Type B pancreatic cell (in vitro differentiated cells): ENCODE measurements around the gene PTTG1IP2. TPM values are rescaled to one million over a fixed set of nuclear protein-coding genes. Genes with fewer than 3 reads are reported as not detected.

Experiments used
- DNase-seq: peaks from one replicate; pipeline ENCODE4 v3.0.0; 2021; ENCODE audit warnings: mixed read lengths; ENCODE audit not compliant: unreplicated experiment; ENCODE audit errors: extremely low spot score
- H3K27ac Mint-ChIP-seq: 2 replicates; pipeline ENCODE4 v1.8.0; 2021; ENCODE audit warnings: mild to moderate bottlenecking, mixed read lengths
- H3K27me3 Mint-ChIP-seq: 2 replicates; pipeline ENCODE4 v1.8.0; 2021; ENCODE audit warnings: mixed read lengths
- H3K36me3 Mint-ChIP-seq: 2 replicates; pipeline ENCODE4 v1.8.0; 2021; ENCODE audit warnings: mixed read lengths
- H3K4me1 Mint-ChIP-seq: one replicate; pipeline ENCODE4 v1.8.0; 2021; ENCODE audit warnings: mixed read lengths; ENCODE audit not compliant: unreplicated experiment
- H3K4me3 Mint-ChIP-seq: 2 replicates; pipeline ENCODE4 v1.8.0; 2021; ENCODE audit warnings: mild to moderate bottlenecking, mixed read lengths
- H3K9me3 Mint-ChIP-seq: 2 replicates; pipeline ENCODE4 v1.8.0; 2021; ENCODE audit warnings: mixed read lengths
- CTCF ChIP-seq: fragments of 200-600 bp; sonication (generic); conservative IDR thresholded peaks from 2 replicates; pipeline ENCODE4 v1.5.0; 2021; ENCODE audit warnings: antibody characterized with exemption, mild to moderate bottlenecking
- total RNA-seq: library from RNA; stranded (reverse); gene quantifications from 2 replicates; pipeline ENCODE4 v1.2.1, GENCODE V29; 2021; ENCODE audit warnings: low replicate concordance

The PTTG1IP2 gene
- total RNA-seq, 1 donor from 2014 or later: not detected

GRCh38 chr7:90465816-90466215 lies 3.6 kb upstream of the PTTG1IP2 start:
- Mint-ChIP-seq H3K27ac (no peak overlapping the region), H3K27me3 (no peaks in the 10 kb centered on the region), H3K9me3 (peaks cover 9% of the 10 kb centered on the region), H3K4me1 (peaks cover 5% of the 10 kb centered on the region), H3K36me3 (no peaks in the 10 kb centered on the region), H3K4me3 (no peak overlapping the region)
- DNase-seq: no peak
- TF ChIP-seq CTCF: no peak

- no peak overlapping the region for H3K27ac Mint-ChIP-seq
- peaks cover 5% of the 10 kb centered on the region for H3K9me3 Mint-ChIP-seq
- no peak overlapping the region for H3K4me3 Mint-ChIP-seq
- no peaks in the 10 kb centered on the region for H3K27me3 Mint-ChIP-seq
- no peaks in the 10 kb centered on the region for H3K36me3 Mint-ChIP-seq
- TF ChIP-seq CTCF: no peak
- DNase-seq: no peak
- H3K4me1 Mint-ChIP-seq: peaks cover 5% of the 10 kb centered on the region
Observed at GRCh38 chr7:90472805-90473540, 3.5 kb downstream of the PTTG1IP2 start.

GRCh38 chr7:90473814-90474213 lies 4.4 kb downstream of the PTTG1IP2 start:
- Mint-ChIP-seq H3K27me3 (no peaks in the 10 kb centered on the region), H3K27ac (no peak overlapping the region), H3K4me3 (no peak overlapping the region), H3K36me3 (no peaks in the 10 kb centered on the region), H3K9me3 (peaks cover 5% of the 10 kb centered on the region), H3K4me1 (peaks cover 5% of the 10 kb centered on the region)
- DNase-seq: no peak
- TF ChIP-seq CTCF: no peak

- Mint-ChIP-seq H3K27ac (no peak overlapping the region), H3K9me3 (peaks cover 5% of the 10 kb centered on the region), H3K36me3 (no peaks in the 10 kb centered on the region), H3K4me1 (peaks cover 5% of the 10 kb centered on the region), H3K4me3 (no peak overlapping the region), H3K27me3 (no peaks in the 10 kb centered on the region)
- no peak for TF ChIP-seq CTCF
- no peak for DNase-seq
Observed at GRCh38 chr7:90474284-90475210, 5.1 kb downstream of the PTTG1IP2 start.

- TF ChIP-seq CTCF: no peak
- H3K36me3 Mint-ChIP-seq: no peaks in the 10 kb centered on the region
- no peaks in the 10 kb centered on the region for H3K27me3 Mint-ChIP-seq
- H3K4me1 Mint-ChIP-seq: peaks cover 3% of the 10 kb centered on the region
- H3K27ac Mint-ChIP-seq: no peak overlapping the region
- H3K9me3 Mint-ChIP-seq: no peaks in the 10 kb centered on the region
- no peak for DNase-seq
- H3K4me3 Mint-ChIP-seq: no peak overlapping the region
Observed at GRCh38 chr7:90483251-90483650, 13.8 kb downstream of the PTTG1IP2 start.
